K562 (cell line): ENCODE measurements around the gene MRLN. TPM values are rescaled to one million over a fixed set of nuclear protein-coding genes. Genes with fewer than 3 reads are reported as not detected.

ENCODE experiments used
- ATAC-seq: fragments of 200-7000 bp; cut with Tn5 transposase; 3 replicates; pipeline ENCODE4 v1.9.1; 2020; ENCODE audit warnings: moderate library complexity
- BruUV-seq: library from RNA; stranded (reverse); fragments of 400-500 nt; replicated peaks from 2 replicates; lab custom pipeline; 2021; lab: Mats Ljungman, UMichigan
- CTCF ChIA-PET: fragments of 300-600 bp; formaldehyde crosslinking; extraction: SDS; loops from one replicate; lab custom pipeline; 2021; ENCODE audit warnings: low intra/inter-chr PET ratio; lab: Yijun Ruan, JAX
- POLR2A ChIA-PET: fragments of 300-600, 350-650 bp; sonication (Branson Sonifier 250); formaldehyde crosslinking; extraction: SDS; loops from one replicate; lab custom pipeline; 2021; ENCODE audit warnings: antibody characterized with exemption, inconsistent platforms; lab: Yijun Ruan, JAX
- DNase-seq, 4 experiments: peaks; one replicate each; pipeline versions ENCODE4 v3.0.0 to v3.0.0-alpha.2; 2011 to 2018; ENCODE audit warnings: low spot score in 3 of 4, mixed read lengths in 3 of 4; ENCODE audit errors: extremely low read depth in 1 of 4
- FAIRE-seq: peaks from 2 replicates; lab custom pipeline; 2011; peaks lifted over from hg19 to GRCh38; lab: Jason Lieb, UNC
- H2AFZ ChIP-seq: 2 replicates; pipeline ENCODE4 v1.6.0; 2011; ENCODE audit warnings: low read depth, low read length, control low read depth, inconsistent platforms
- H3K27ac ChIP-seq: fragments of 200-600 bp; 3 replicates; pipeline ENCODE4 v1.8.0; 2011; ENCODE audit warnings: low read depth, mild to moderate bottlenecking, control low read depth, inconsistent platforms, low read length, moderate library complexity, mixed read lengths; ENCODE audit errors: extremely low read depth
- H3K27me3 ChIP-seq, 2 experiments: fragments of 300-600 bp in 1 of 2; 2 replicates in 1 of 2; 3 replicates in 1 of 2; pipeline versions ENCODE4 v1.6.0 to v1.8.0; 2011; ENCODE audit warnings: inconsistent platforms in 2 of 2, low read length in 2 of 2, mild to moderate bottlenecking in 1 of 2, mixed read lengths in 1 of 2, moderate library complexity in 1 of 2; ENCODE audit not compliant: control insufficient read depth in 2 of 2, insufficient read depth in 2 of 2
- H3K36me3 ChIP-seq: fragments of 300-600 bp; 3 replicates; pipeline ENCODE4 v1.8.0; 2011; ENCODE audit warnings: mild to moderate bottlenecking, low read length, inconsistent platforms; ENCODE audit not compliant: control insufficient read depth, insufficient read depth
- H3K4me1 ChIP-seq, 2 experiments: fragments of 200-600 bp in 1 of 2; replicated peaks in 1 of 2; 2 replicates in 1 of 2; 3 replicates in 1 of 2; pipeline versions ENCODE4 v1.5.1 to v1.8.0; 2011; ENCODE audit warnings: inconsistent platforms in 2 of 2, low read length in 2 of 2, mild to moderate bottlenecking in 1 of 2, mixed read lengths in 1 of 2, moderate library complexity in 1 of 2; ENCODE audit not compliant: control insufficient read depth in 2 of 2, insufficient read depth in 2 of 2
- H3K4me2 ChIP-seq: 2 replicates; pipeline ENCODE4 v1.6.1; 2011; ENCODE audit warnings: low read length, control low read depth, inconsistent platforms, mixed read lengths; ENCODE audit not compliant: insufficient read depth
- H3K4me3 ChIP-seq: fragments of 200-600 bp; sonication (generic), shearing (Covaris generic); 2 replicates; pipeline ENCODE4 v1.5.1; 2016; ENCODE audit warnings: control low read depth, inconsistent platforms
- H3K79me2 ChIP-seq: fragments of 200-600 bp; 3 replicates; pipeline ENCODE4 v1.8.0; 2011; ENCODE audit warnings: low read length, inconsistent platforms; ENCODE audit not compliant: control insufficient read depth, insufficient read depth
- H3K9ac ChIP-seq, 2 experiments: 2 replicates each; pipeline versions ENCODE4 v1.6.0 to v1.6.1; 2011; ENCODE audit warnings: low read depth in 2 of 2, low read length in 2 of 2, control low read depth in 1 of 2, inconsistent platforms in 1 of 2, mild to moderate bottlenecking in 1 of 2, mixed read lengths in 1 of 2; ENCODE audit not compliant: insufficient read depth in 1 of 2
- H3K9me1 ChIP-seq: one replicate; pipeline ENCODE4 v1.6.0; 2011; ENCODE audit warnings: inconsistent platforms, mild to moderate bottlenecking, low read length, moderate library complexity; ENCODE audit not compliant: control insufficient read depth, insufficient read depth
- H3K9me3 ChIP-seq: replicated peaks from 2 replicates; pipeline ENCODE4 v1.5.1; 2011; ENCODE audit warnings: low read depth, low read length, inconsistent platforms; ENCODE audit not compliant: control insufficient read depth, insufficient read depth
- H4K20me1 ChIP-seq: replicated peaks from 2 replicates; pipeline ENCODE4 v1.6.1; 2011; ENCODE audit warnings: low read length, inconsistent platforms, mixed read lengths; ENCODE audit not compliant: control insufficient read depth, insufficient read depth
- BCL6 ChIP-seq: fragments of 250-450 bp; sonication (Bioruptor Pico); IDR thresholded peaks from 2 replicates; pipeline ENCODE4 v1.4.0; 2020
- CEBPG ChIP-seq, 3 experiments: fragments of 200-800 bp in 1 of 3; sonication (Bioruptor generic) in 1 of 3; sonication (generic) in 1 of 3; formaldehyde crosslinking in 1 of 3; IDR thresholded peaks in 2 of 3; conservative IDR thresholded peaks in 1 of 3; 2 replicates each; pipeline versions ENCODE4 v1.6.1 to v1.8.0; 2016 to 2022; ENCODE audit warnings: missing compliant biosample characterization in 2 of 3, missing genetic modification characterization in 2 of 3, mild to moderate bottlenecking in 1 of 3, missing genetic modification reagents in 1 of 3
- CUX1 ChIP-seq: fragments of 200-800 bp; sonication (Bioruptor generic); IDR thresholded peaks from 2 replicates; pipeline ENCODE4 v1.6.1; 2016; ENCODE audit warnings: missing genetic modification characterization, missing compliant biosample characterization
- GATAD2B ChIP-seq: fragments of 450-650 bp; IDR thresholded peaks from 2 replicates; pipeline ENCODE4 v1.6.1; 2017; ENCODE audit warnings: mild to moderate bottlenecking, borderline replicate concordance
- NCOR1 ChIP-seq: fragments of 450-650 bp; IDR thresholded peaks from 2 replicates; pipeline ENCODE4 v1.6.1; 2016; ENCODE audit warnings: mild to moderate bottlenecking, moderate library complexity
- NFYB ChIP-seq: IDR thresholded peaks from 2 replicates; pipeline ENCODE4 v1.6.1; 2011; ENCODE audit warnings: mild to moderate bottlenecking, moderate library complexity; ENCODE audit not compliant: insufficient read length; ENCODE audit errors: extremely low read depth
- RBBP5 ChIP-seq: fragments of 200-600 bp; sonication (generic); IDR thresholded peaks from 2 replicates; pipeline ENCODE4 v1.6.1; 2012; ENCODE audit warnings: borderline replicate concordance, mild to moderate bottlenecking, low read length, control low read depth, inconsistent platforms; ENCODE audit not compliant: insufficient read depth, poor library complexity, severe bottlenecking
- RBM34 ChIP-seq: fragments of 200-400 bp; formaldehyde crosslinking; IDR thresholded peaks from 2 replicates; pipeline ENCODE4 v1.6.1; 2018; ENCODE audit warnings: low read length, borderline replicate concordance; ENCODE audit not compliant: insufficient read depth
- RBM39 ChIP-seq: fragments of 200-400 bp; formaldehyde crosslinking; optimal IDR thresholded peaks from 2 replicates; pipeline ENCODE3; 2018; ENCODE audit warnings: low read depth, low read length
- ZNF253 ChIP-seq: fragments of 250-450 bp; sonication (Bioruptor Pico); conservative IDR thresholded peaks from 2 replicates; pipeline ENCODE4 v1.6.1; 2021; ENCODE audit warnings: mild to moderate bottlenecking
- WGBS: fragments of 100-300 bp; shearing (Covaris generic); methylation state at CpG from one replicate; pipeline ENCODE4 v1.1.6; 2016; ENCODE audit warnings: low coverage, mixed read lengths; ENCODE audit not compliant: insufficient coverage; ENCODE audit errors: missing lambda C conversion rate; 5-methylcytosine and 5-hydroxymethylcytosine counted together
- in situ Hi-C: fragments of 300-500 bp; cut with MboI; formaldehyde crosslinking; loops from 4 replicates; pipeline ENCODE4 v1.15.0; 2018; ENCODE audit warnings: inconsistent platforms, mixed read lengths
- intact Hi-C: fragments of 100-400 bp; cut with micrococcal nuclease; formaldehyde crosslinking; loops from 2 replicates; pipeline ENCODE4 v1.14.2; 2022
- polyA plus RNA-seq, 8 experiments: library from polyadenylated mRNA; depleted of rRNA in 4 of 8; stranded (reverse) in 5 of 8; unstranded in 3 of 8; fragments of >200 nt; fragmentation: Nextera tagmentation in 2 of 8; fragmentation: Illumina TruSeq in 1 of 8; extraction: Ambion mirVana in 2 of 8; extraction: Trizol in 1 of 8; gene quantifications; 2 replicates each; pipeline versions ENCODE4 v1.2.1 to v1.2.3, GENCODE V29; 2011 to 2014; ENCODE audit warnings: inconsistent platforms in 1 of 8, missing spikeins in 1 of 8
- total RNA-seq, 7 experiments: library from RNA; depleted of rRNA in 6 of 7; stranded (reverse); fragments of >200 nt in 6 of 7; fragmentation: Illumina TruSeq in 2 of 7; extraction: Trizol in 2 of 7; gene quantifications; 2 replicates each; pipeline versions ENCODE4 v1.2.1 to v1.2.3, GENCODE V29; 2011 to 2021; ENCODE audit warnings: low replicate concordance in 1 of 7

The MRLN gene
- total and polyA plus RNA-seq, 9 of the 15 experiments (the other 6 are each of a cell fraction or from before 2014, with no cell fraction given) = 0.07 to 0.13 TPM; not detected in 7

GRCh38 chr10:59741583-59741982 is 11.7 kb downstream of the MRLN start:
- intact Hi-C loops = no loop called here
- in situ Hi-C loops = no loop called here

More at GRCh38 chr10:59741583-59741982, 11.7 kb downstream of the MRLN start:
- Histone ChIP-seq H3K36me3 (no peaks in the 10 kb centered on the region), H3K4me1 (peaks cover 0 to 5% of the 10 kb centered on the region in 2 experiments; a peak in 1 of 5 replicates), H3K27me3 (no peaks in the 10 kb centered on the region), H3K9me1 (no peaks in the 10 kb centered on the region), H3K79me2 (no peaks in the 10 kb centered on the region), H3K27ac (no peak overlapping the region), H2AFZ (no peak overlapping the region), H3K4me3 (no peak overlapping the region), H3K9me3 (no peaks in the 10 kb centered on the region), H3K4me2 (no peak overlapping the region), H4K20me1 (no peaks in the 10 kb centered on the region), H3K9ac (no peak overlapping the region)
- ATAC-seq = no peak
- DNase-seq = no peak
- ChIA-PET CTCF (no interaction called here), POLR2A (interaction anchor here (0.7 to 0.8 kb wide), 2 partner anchors 13 to 16 kb away, joined by 3 read pairs; no protein-coding TSS in a partner anchor)
- no peak for TF ChIP-seq GATAD2B
- TF ChIP-seq BCL6 (CRISPR knock-in tag) = no peak
- TF ChIP-seq CUX1 (CRISPR knock-in tag) = no peak
- no peak for TF ChIP-seq RBM34
- no peak for TF ChIP-seq RBBP5
- no peak for TF ChIP-seq NCOR1
- TF ChIP-seq ZNF253 (CRISPR knock-in tag) = no peak
- no peak for TF ChIP-seq NFYB
- no peak for TF ChIP-seq RBM39
- TF ChIP-seq CEBPG (CRISPR knock-in tag; IDR thresholded peaks at IDR 0.05) = no peak
- no peak for TF ChIP-seq CEBPG (tag; conservative IDR thresholded peaks at IDR 0.05 in 1 of 2, IDR thresholded peaks at IDR 0.05 in 1 of 2)
- no TSS peak for BruUV-seq
- 8% methylated on average over 5 of the region's 5 CpGs for WGBS
- FAIRE-seq = no peak
